Measurements from ENCODE around the gene ITSN2.

The ITSN2 gene

DNA sequence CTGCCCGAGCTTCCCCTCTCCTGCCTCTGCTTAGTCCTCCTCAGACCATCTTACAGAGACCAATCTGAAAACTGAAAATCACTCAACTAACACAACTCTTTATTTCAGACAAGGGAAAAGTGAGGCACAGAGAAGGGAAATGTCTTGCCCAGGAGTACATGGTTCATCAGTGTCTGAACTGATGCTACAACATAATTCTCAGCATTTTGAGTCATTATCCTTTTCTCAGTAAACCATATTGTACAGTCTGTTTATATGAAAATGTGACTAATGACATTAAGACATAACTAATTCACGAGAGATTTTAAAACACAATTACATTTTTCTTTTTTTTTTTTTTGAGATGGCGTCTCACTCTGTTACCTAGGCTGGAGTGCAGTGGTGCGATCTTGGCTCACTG, 62.7 kb downstream of the ITSN2 start:
- no peak overlapping the region for H3K4me3 ChIP-seq (replicated peaks in 1 of 2; ENCODE audit: low read depth in 2 of 2, low read length in 2 of 2)
- TF ChIP-seq, protein P1, sequence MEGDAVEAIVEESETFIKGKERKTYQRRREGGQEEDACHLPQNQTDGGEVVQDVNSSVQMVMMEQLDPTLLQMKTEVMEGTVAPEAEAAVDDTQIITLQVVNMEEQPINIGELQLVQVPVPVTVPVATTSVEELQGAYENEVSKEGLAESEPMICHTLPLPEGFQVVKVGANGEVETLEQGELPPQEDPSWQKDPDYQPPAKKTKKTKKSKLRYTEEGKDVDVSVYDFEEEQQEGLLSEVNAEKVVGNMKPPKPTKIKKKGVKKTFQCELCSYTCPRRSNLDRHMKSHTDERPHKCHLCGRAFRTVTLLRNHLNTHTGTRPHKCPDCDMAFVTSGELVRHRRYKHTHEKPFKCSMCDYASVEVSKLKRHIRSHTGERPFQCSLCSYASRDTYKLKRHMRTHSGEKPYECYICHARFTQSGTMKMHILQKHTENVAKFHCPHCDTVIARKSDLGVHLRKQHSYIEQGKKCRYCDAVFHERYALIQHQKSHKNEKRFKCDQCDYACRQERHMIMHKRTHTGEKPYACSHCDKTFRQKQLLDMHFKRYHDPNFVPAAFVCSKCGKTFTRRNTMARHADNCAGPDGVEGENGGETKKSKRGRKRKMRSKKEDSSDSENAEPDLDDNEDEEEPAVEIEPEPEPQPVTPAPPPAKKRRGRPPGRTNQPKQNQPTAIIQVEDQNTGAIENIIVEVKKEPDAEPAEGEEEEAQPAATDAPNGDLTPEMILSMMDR (IDR thresholded peaks at IDR 0.05; ENCODE audit: low read depth, low read length): no peak
- no peak for DNase-seq (ENCODE audit: low read depth in 2 of 2)

- TF ChIP-seq, protein P1 (IDR thresholded peaks at IDR 0.05; ENCODE audit: low read depth, low read length): no peak
- no peak for DNase-seq (ENCODE audit: low read depth in 2 of 2)
- H3K4me3 ChIP-seq (replicated peaks in 1 of 2; ENCODE audit: low read depth in 2 of 2, low read length in 2 of 2): no peak overlapping the region
Measured at GRCh38 chr2:24287171-24287570, 73.2 kb downstream of the ITSN2 start.

DNA sequence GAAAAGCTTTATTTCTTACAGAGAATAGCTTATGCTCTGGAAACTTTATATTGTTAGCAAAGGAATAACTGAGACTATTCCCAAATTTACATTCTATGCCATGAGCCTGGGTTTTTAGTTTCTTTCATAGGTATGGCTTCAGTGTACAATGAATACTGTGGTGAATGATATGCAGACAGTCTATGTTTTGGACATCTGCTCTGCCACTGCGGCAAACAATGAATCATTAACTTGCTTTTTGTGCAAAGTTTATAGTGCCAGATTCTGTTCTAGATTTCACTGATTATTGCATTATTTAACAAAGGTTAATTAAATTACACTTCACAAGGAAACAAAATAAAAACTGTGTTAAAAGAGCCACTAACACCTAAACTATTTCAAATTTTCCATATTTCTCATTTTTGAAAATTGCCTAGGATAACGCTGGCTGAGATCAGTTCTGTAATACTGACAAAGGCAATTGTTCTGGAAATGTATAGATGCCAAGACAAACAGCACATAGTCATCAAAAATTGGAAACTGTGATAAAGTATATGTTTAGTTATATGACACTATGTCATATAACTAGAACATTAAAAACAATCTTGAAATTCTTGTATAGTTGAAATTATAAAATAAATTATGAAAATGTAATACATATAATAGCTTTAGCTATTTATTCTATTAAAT, 74.7 kb downstream of the ITSN2 start:
- DNase-seq (ENCODE audit: low read depth in 2 of 2): no peak
- no peak overlapping the region for H3K4me3 ChIP-seq (replicated peaks in 1 of 2; ENCODE audit: low read depth in 2 of 2, low read length in 2 of 2)
- TF ChIP-seq, protein P1 (IDR thresholded peaks at IDR 0.05; ENCODE audit: low read depth, low read length): no peak

GRCh38 chr2:24280645-24281044, 79.7 kb downstream of the ITSN2 start:
- DNase-seq (ENCODE audit: low read depth in 2 of 2): no peak
- H3K4me3 ChIP-seq (replicated peaks in 1 of 2; ENCODE audit: low read depth in 2 of 2, low read length in 2 of 2): no peak overlapping the region
- TF ChIP-seq, protein P1 (IDR thresholded peaks at IDR 0.05; ENCODE audit: low read depth, low read length): no peak

DNA sequence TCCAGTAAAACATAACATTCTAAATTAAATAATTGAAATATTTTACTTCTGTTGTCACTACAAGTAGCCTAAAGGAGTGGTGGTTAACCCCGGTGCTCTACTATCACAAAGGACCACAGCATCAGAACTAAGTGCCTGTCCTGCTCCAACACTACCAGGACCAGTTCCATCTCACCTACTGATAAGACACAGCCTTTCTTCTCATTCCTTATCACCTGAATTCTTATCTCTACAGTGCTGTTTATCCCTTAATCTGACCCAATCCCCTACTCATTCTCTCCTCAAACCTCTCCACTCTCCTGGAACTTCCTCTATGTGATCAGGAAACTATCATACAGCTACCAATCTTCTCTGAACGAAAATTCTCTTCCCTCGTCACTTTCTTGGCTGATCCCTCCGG, 80.2 kb downstream of the ITSN2 start:
- no peak overlapping the region for H3K4me3 ChIP-seq (replicated peaks in 1 of 2; ENCODE audit: low read depth in 2 of 2, low read length in 2 of 2)
- no peak for DNase-seq (ENCODE audit: low read depth in 2 of 2)
- TF ChIP-seq, protein P1 (IDR thresholded peaks at IDR 0.05; ENCODE audit: low read depth, low read length): no peak

DNA sequence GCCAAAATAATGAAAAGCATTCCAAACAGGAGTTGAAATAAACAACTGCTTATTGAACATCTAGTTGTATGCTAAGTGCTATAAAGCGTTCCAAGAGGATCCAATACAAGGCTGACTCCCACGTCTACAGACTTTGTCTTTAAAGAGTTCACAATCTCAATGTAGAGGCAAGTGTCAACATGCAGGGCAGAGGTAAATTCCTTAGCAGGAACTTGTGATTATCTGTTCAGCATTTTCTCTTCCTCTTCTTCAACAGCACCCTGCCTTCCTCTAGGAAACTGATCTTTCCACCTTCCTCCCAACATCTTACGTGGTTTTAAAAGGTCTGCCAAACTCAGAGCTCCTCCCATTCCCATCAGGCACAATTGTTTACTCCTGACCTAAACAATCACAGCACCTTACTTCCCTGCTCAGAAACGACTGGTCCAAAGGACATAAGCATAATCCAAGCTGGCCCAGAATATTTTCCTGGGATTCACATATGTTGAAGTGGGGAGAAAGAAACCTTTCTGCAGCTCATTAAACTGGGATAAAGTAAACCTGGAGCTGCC, 83.9 kb downstream of the ITSN2 start:
- TF ChIP-seq, protein P1 (IDR thresholded peaks at IDR 0.05; ENCODE audit: low read depth, low read length): no peak
- H3K4me3 ChIP-seq (replicated peaks in 1 of 2; ENCODE audit: low read depth in 2 of 2, low read length in 2 of 2): no peak overlapping the region
- no peak for DNase-seq (ENCODE audit: low read depth in 2 of 2)

- H3K4me3 ChIP-seq (replicated peaks in 1 of 2; ENCODE audit: low read depth in 2 of 2, low read length in 2 of 2): no peak overlapping the region
- TF ChIP-seq, protein P1 (IDR thresholded peaks at IDR 0.05; ENCODE audit: low read depth, low read length): no peak
- no peak for DNase-seq (ENCODE audit: low read depth in 2 of 2)
Measured at GRCh38 chr2:24274809-24275208, 85.5 kb downstream of the ITSN2 start.
